Right lung (tissue), 5 donors: ENCODE results near the gene CAPZB. TPM values are rescaled to one million over a fixed set of nuclear protein-coding genes. Genes with fewer than 3 reads are reported as not detected.

Experiments used
- DNase-seq, 2 donors: peaks; one replicate each; pipeline ENCODE4 v3.0.0-alpha.2; 2013
- polyA plus RNA-seq, 5 donors: library from polyadenylated mRNA; unstranded; fragments of 120-200 nt; gene quantifications; one replicate each; pipeline versions ENCODE4 v1.2.1 to v1.2.3, GENCODE V29; 2013; ENCODE audit warnings: inconsistent platforms in 1 of 5, low replicate concordance in 1 of 5; ENCODE audit not compliant: insufficient read length in 5 of 5, insufficient read depth in 1 of 5

Gene CAPZB
- polyA plus RNA-seq, 5 donors, result 218 to 320 (median 235) TPM

- no peak for DNase-seq
These were observed 151.6 kb downstream of the CAPZB start for GRCh38 chr1:19333587-19334354.

- no peak for DNase-seq
These were observed 152.5 kb downstream of the CAPZB start for GRCh38 chr1:19332832-19333231.

GRCh38 chr1:19331262-19331878 is 154.0 kb downstream of the CAPZB start:
- no peak for DNase-seq

- DNase-seq, result no peak
These were observed 154.7 kb downstream of the CAPZB start for GRCh38 chr1:19330449-19331135.

- no peak for DNase-seq
These were observed 155.7 kb downstream of the CAPZB start for GRCh38 chr1:19329611-19330010.

- no peak for DNase-seq
These were observed 156.2 kb downstream of the CAPZB start for GRCh38 chr1:19329188-19329587.

GRCh38 chr1:19328486-19328885 is 156.9 kb downstream of the CAPZB start:
- no peak for DNase-seq

GRCh38 chr1:19327736-19328135 is 157.6 kb downstream of the CAPZB start:
- no peak for DNase-seq

GRCh38 chr1:19327301-19327700 is 158.0 kb downstream of the CAPZB start:
- DNase-seq, result no peak

GRCh38 chr1:19326748-19327065 is 158.6 kb downstream of the CAPZB start:
- no peak for DNase-seq

GRCh38 chr1:19325958-19326747 is 159.2 kb downstream of the CAPZB start:
- DNase-seq, result no peak

GRCh38 chr1:19325368-19325957 is 159.9 kb downstream of the CAPZB start:
- no peak for DNase-seq

- no peak for DNase-seq
These were observed 160.7 kb downstream of the CAPZB start for GRCh38 chr1:19324665-19324990.

GRCh38 chr1:19323987-19324664 is 161.2 kb downstream of the CAPZB start:
- no peak for DNase-seq

- DNase-seq, result no peak
These were observed 162.9 kb downstream of the CAPZB start for GRCh38 chr1:19322481-19322880.

- no peak for DNase-seq
These were observed 164.3 kb downstream of the CAPZB start for GRCh38 chr1:19321071-19321470.

GRCh38 chr1:19319196-19319595 is 166.1 kb downstream of the CAPZB start:
- DNase-seq, result no peak

GRCh38 chr1:19317126-19317910 is 168.0 kb downstream of the CAPZB start:
- no peak for DNase-seq

- no peak for DNase-seq
These were observed 169.8 kb downstream of the CAPZB start for GRCh38 chr1:19315378-19316198.
